Stimulated activated CD8-positive, alpha-beta memory T cell treated with anti-CD3 and anti-CD28 coated beads, Interleukin-12 subunit alpha, Interleukin-12 subunit beta, amount 100 ng/mL, for 4 hours (primary cell): ENCODE data around the gene CKM.

Experiments used
- DNase-seq: peaks from one replicate; pipeline ENCODE4 v3.0.0-alpha.2; 2020; ENCODE audit warnings: low read depth

The CKM gene

DNA sequence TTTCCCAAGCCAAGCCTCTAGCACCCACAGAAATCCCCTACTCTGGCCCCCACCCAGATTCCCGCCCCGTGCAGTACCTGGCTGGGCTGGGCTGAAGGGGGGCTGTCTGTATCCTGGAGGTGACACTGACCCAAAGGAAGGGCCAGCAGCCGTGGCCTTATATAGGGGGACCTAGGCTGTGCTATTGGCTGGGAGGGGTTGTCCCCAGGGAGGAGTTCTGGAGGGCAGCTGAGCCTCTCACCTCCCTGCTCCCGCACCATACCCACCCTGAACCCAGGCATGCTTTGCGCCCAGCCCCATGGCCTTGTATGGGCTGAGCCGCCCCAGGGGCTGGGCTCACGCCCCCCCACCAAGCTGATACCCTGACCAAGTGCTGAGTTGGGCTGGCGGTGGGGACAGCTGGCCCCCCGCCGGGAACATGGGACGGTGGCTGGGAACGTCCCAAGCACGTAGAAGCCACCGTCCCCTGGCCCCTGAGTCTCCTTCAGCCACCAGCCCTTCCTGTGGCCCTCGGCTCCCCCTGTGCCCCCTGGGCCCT, at the start of gene CKM:
Gene CKM, minus strand, starts transcription at position 132 of the 538 bp plus-strand sequence. CDS start 3,162 bp downstream, outside the sequence.
- no peak for DNase-seq

DNA sequence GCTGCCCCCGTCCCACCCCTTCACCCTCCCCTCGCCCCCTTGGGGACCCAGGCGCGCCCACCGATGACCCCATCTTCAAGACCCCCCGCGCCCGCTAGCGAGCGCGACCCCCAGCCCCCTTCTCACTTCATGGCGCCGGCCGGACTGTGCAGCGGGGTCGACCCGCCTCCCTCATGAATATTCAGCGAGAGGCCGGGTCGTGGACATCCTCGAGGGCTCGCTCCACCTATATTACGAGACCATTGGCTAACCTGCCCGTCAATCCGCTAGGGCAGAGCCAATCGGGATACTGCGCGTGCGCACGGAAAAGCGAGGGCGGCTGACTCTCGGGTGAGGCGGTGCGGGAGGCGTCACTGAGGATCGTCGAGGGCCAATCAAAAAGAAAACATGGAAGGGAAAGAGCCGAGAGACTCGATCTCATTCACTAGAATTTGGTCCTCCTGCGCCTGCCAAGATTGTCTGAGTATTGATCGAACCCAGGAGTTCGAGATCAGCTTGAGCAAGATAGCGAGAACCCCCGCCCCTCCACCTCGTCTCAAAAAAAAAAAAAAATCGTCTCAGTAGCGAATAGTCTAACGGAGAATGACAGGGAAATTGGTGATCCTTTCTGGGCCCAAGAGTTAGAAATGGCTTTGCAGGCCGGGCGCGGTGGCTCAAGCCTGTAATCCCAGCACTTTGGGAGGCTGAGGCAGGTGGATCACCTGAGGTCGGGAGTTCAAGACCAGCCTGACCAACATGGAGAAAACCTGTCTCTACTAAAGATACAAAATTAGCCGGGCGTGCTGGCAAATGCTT, 47.9 kb upstream of the CKM start, which contains the start of gene ERCC2:
Gene ERCC2, minus strand, starts transcription at position 164 of the 795 bp plus-strand sequence. Its CDS starts 33 bp downstream, at position 131.
- DNase-seq, result peak; percentile 98

DNA sequence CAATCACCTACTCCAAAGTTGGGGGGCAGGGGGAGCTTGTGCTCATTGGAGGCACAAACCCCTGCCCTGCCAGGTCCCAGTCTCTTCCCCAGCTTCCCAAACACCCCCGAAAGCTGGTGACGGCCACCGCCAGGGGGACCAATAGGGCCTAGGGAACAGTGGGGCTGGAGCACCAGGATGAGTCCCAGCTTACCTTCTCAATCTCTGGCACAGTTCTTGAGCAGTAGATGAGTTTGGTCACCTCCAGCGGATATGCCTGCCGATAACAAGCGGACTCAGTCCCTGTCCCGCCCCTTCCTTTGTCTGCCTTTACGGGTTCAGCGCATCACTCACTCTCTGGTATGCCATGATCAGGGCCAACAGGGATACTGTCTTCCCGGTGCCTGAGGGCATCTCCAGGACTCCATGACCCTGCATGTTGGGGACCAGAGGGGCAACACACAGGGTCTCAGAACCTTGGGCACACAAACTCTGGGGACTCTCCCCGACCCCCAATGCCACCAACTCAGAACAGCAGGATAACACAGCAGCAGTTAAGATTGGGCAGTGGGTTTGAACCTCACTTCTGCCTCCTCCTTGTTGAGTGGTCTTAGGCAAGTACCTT, 46.2 kb upstream of the CKM start:
- DNase-seq, result no peak

DNA sequence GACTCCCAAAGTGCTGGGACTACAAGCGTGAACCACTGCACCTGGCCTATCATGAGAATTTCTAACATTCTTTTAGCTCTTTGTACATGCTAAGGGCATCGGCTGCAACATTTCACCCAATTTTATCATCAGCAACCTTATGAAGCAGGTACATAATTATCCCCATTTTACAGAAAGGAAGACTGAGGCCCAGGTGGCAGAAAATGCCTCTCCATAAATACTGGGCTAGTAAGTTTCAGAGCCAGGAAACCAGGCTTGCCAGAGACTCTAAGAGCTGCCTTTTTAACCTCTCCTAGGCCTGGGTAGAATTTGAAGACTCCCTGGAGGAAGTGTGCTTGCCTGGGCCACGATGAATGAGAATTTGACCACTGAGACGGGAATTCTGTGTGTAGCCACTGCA, 45.5 kb upstream of the CKM start:
- no peak for DNase-seq

DNA sequence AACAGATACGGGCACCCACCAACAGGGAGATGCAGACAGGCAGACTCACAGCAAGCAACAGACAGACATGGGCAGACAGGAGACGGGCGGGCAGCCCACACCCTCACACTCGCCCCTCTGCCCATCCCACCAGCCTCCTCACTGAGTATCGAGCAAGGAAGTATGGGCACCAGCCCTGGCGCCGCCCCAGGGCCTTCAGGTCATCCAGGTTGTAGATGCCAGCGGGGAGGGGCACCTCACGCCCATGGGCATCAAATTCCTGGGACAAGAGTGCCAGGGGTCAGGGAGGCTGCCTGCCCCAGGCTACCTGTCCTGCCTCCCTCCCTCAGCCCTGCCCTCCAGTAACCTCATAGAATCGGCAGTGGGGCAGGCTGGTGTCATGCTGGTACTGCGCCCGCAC, 42.0 kb upstream of the CKM start:
- DNase-seq, result no peak

DNA sequence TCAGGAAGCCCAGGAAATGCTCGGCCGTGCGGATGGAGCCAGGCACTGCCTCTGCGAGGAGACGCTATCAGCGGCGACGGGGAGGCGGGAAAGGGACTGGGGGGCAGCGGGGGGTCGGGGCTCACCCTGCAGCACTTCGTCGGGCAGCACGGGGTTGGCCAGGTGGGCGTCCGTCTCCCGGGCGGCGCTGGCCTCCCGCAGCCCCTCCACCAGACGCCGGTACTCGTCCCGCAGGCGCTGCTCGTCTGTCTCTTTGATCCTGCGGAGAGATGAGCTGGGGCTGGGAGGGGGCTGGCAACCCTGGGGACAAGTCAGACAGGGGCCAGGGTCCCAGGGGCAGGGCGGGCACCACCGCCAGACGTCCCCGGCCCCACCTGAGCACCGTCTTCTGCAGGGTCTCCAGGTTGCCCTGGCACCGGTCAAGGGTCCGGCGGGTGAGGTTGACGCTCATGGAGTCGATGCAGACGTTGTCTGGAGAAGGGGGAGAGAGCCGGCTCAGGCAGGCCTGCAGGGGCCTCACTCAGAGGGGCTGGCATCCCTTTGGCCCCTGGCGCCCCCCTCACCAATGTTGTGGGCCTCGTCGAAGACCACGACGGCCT, 41.3 kb upstream of the CKM start:
- no peak for DNase-seq

DNA sequence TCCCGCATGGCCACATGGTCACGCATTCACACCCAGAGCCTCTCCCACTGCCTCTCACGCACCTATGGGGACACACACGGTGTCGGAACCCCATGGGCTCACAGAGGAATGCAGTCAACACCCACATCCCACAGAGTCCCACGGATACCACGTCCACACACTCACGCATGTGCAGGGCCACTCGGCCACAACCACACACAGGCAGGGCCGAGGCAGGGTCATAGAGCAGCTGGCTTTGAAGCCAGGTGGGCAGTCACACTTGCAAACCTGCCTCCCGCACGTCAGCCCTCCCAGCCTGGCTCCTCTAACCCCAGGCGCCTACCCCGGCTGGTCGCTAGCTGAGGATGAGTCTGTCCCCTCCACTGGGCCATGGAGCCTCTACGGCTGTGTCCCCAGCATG, 39.6 kb upstream of the CKM start:
- DNase-seq, result no peak

DNA sequence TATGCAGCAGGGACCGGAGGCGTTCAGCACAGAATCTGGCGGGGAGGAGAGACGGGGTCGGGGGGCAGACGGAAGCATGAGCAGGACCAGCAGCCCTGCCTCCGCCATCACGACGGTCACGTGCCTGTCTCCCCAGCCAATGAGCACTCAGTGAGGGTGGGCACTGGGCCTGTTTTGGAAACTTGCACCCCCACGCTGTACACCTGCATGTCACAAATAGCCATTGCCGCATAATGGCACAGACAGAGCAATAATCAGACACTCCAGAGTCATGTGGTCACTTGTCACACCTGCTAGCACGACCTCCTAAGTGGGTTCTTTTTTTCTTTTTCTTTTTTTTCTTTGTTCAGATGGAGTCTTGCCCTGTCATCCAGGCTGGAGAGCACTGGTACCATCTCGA, 38.9 kb upstream of the CKM start:
- no peak for DNase-seq

DNA sequence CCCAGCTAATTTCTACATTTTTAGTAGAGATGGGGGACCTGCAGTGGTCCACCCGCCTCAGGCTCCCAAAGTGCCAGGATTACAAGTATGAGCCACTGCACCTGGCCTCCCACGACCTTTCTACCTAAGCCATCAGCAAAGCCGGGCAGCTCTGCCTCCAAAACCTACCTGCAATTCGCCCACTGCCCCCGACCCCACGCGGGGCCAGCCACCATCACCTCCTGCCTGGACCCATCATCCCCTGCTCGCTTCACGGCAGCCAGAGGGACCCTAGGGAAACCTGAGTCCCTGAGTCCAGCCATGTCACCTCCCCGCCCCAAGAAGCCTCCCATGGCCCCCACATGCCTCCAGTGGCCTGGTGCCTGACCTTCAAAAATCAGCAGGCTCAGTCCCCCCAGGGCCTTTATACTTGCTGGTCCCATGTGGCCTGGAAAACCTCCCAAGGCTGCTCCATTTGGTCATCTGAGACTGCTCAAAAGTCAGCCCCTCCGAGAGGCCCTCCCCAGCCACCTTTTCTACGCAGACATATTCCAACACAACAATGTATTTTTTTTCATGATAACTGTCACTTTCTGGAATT, 35.6 kb upstream of the CKM start:
- no peak for DNase-seq

DNA sequence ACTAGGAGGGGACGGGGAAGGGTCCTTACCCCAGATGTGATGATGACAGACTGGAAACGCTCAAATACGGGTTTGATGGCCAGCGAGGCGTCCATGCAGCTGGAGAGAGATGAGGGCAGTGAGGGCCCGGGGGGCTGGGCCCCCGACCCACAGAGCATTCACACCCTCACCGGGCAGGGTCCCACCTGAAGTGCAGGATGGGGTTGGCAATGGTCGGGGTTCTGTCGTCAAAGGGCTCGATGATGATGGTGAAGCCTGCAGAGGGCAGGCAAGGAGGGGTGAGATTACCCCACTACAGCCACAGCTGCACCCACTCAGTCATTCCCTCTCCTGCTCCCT, 34.7 kb upstream of the CKM start:
- DNase-seq, result no peak

DNA sequence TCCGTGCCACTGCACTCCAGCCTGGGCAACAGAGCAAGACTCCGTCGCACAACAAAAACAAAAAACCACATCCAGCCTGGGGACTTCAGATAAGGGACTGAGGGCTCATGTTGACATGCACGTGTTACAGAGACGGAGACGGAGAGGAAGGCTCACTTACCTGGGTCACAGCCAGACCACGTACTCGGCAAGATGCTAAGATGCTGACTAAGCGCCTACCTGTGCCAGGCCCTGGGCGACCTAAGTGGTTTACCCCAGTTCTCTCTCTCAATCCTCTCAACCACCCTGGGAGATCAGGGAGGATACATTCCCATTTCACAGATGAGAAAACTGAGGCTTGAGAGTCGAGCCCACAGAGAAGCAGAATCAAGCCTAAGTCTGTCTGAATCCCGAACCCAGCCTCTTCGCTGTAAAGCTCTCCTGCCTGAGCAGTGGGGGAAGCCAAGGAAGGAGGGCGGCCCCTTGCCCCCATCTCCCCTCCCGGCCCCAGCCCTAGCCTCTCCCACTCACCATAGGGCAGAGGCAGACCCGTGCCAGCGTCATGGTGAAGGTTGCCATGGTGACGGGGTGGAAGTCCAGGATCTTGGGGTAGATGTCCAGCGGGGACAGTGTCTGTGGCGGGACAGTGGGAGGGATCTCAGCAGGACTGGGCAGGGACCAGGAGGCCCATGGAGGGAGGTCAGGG, 34.2 kb upstream of the CKM start:
- DNase-seq, result no peak

DNA sequence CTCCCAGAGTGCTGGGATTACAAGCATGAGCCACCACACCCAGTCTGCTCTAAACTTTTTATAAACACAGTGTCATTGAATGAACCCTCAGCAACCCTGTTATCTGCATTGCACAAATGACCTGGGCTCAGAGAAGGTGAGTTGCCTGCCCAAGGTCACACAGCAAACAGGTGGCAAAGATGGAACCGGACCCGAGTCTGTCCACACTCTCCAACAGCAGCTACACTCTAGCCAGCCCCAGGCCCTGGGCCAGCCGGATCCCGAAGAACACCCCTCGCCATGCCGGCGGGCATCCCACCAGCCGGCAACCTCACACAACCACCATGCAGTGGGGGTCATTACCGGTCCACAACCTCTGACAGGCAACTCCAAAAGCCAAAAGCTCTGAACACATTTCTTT, 33.2 kb upstream of the CKM start:
- no peak for DNase-seq

DNA sequence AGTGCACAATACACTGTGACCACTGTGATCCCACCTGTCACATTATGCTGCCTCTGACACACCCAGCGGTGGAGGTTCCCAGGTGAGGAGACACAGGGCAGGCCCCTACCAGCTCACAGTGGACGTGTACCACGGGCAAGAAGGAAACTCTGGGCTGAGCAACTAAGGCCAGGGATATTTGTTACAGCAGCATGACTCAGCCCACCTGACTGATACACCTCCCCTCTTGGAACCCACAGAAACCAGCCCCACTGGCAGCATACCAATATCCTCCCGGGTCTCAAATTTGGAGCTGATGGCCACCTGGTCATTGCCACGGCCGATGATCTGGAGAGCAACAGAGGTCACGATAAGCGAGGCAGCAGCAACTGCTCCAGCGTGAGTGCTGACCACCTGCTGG, 32.7 kb upstream of the CKM start:
- no peak for DNase-seq

DNA sequence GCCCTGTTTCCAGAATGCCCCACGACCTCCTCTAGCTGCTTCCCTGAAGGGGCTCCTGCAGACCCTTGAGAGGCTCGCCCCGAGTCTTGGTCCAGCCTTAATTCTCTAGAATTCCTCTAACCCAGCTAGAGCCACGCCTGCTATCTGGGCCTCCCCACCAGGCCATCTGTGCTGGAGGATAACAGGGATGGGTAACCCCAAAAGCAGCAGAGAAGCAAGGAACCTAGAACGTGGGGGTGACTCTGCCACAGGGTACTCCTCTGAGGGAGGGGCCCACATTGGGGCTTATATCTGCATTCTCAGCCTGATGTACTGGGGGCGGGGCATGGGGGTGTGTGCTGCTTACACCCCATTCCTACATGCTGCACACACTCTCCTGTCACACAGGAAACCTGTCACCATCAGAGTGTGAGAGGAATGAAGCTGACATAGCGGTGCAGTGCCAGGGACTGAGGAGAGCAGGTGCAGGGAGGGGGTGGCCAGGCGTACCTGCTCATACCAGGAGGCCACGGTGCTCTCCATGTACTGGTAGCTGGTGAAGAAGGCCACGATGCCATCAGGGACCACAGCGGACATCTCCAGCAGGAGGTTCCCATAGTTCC, 31.7 kb upstream of the CKM start:
- DNase-seq, result no peak

DNA sequence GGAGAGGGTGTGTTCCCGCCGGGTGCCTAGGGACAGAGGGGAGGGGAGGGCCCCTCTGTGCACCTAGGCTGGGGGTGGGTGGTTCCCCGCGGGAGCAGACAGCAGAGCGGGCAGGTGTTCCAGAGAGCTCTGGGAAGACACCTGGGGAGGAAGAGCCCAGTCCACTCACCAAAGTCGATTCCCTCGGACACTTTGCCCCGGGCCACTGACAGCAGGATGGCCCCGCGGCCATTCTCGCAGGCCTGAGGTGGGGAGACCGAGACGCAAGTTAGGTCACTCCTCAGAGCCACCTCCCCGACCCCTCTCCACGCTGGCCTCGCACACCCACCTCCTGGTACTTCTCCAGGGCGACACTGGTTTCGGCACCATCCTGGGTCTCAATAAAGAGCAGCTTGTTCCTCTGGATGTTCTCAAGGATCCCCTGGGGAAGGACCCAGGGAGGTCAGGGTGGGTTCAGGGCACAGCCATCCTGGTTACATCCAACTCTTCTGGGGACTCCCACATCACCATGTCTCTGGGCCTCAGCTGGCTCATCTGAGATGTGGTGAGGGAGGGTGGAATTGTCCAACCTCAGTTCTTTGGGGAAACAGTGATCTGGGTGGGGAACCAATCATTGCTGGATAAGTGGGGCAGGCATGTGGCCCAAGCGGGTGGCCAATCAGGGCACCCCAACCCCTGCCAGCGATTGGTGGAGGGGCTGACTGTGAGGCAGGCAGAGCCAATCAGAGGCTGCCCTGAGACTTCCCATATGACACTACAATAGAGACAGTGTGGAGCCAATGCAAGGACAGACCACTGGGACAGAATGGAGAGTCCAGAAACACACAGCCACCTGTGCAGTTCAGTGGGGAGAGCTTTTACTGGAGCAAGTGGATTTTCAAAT, 30.5 kb upstream of the CKM start:
- no peak for DNase-seq

DNA sequence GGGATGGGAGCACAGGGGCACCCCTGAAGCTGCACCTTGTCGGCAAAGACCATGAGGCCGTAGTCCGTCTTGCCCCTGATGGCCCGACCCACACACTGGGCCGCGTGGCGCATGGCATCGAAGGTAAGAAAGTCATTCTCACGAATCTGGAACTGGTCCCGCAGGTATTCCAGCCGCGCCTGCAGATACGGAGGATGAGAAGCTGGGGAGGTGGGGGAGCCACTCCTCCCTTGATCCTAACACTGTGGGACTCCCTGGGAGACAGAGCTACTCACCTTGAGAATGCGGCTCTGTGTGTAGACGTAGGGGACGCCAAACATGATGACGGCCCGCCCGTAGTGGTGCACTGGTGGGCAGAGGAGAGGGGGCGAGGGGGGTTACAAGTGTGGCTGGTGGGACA, 29.8 kb upstream of the CKM start:
- no peak for DNase-seq

DNA sequence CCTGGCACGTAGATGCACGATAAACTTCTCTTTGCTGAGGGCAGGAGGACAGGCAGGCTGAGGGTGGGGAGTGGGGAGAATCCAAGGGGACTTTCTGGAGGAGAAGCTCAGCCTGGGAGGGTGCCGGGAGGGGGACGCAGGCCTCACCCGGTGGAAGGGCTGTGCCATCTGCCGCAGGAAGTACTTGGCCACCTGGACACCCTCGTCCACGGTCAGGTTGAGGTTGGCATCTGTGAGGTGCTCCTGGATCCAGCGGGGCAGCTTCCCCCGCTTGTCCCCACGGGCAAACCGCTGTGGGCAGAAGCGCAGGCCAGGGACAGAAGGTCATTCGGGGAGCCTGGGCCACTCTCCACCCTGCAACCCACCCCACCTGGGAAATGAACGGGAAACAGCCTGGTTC, 29.4 kb upstream of the CKM start:
- no peak for DNase-seq

DNA sequence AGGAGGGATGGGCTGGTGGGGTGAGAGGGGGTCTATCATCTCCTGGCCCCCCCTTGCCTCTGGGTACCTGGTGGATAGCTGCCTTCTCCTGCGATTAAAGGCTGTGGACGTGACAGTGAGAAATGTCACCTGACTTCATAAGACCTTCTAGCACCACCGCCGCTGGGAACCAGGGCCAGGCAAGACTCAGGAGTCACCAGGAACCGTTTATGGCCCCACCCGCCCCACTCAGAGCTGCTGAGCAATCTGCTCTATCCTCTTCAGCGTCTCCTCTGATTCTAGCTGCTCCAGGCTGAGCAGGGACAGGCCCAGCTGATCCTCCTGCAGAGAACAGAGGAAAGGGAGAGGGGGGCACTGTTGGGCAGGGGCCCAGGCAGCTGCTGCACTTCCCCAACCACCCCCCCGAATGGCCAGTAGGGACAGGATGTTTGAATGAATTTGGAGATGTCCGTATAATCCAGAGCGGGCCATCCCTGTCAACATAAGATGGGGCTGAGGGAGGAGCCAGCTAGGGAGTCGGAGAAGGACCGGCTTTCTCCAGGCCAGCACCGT, 28.8 kb upstream of the CKM start:
- DNase-seq, result no peak

DNA sequence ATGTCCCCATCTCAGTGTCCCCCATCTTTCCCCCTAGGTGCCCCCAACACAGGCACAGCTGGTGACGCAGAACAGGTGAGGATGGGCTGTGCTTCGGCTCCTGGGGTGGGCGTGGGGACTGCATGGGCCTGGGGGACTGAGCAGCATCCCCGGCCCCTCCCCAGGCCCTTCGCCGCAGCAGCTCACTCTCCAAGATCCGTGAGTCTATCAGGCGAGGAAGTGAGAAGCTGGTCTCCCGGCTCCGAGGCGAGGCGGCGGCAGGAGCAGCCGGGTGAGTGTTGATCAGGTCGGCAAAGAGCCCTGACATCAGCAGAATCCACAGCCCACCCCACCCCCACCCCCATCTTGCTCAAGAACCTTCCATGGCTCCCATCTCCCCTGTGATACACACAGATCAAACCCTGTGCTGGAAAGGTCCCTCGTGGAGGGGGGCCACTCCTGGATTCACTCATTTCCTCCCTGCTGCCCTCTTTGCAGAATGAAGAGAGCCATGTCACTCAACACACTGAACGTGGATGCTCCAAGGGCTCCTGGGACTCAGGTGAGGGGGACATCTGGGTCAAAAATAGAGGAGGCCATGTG, 27.9 kb upstream of the CKM start:
- no peak for DNase-seq

DNA sequence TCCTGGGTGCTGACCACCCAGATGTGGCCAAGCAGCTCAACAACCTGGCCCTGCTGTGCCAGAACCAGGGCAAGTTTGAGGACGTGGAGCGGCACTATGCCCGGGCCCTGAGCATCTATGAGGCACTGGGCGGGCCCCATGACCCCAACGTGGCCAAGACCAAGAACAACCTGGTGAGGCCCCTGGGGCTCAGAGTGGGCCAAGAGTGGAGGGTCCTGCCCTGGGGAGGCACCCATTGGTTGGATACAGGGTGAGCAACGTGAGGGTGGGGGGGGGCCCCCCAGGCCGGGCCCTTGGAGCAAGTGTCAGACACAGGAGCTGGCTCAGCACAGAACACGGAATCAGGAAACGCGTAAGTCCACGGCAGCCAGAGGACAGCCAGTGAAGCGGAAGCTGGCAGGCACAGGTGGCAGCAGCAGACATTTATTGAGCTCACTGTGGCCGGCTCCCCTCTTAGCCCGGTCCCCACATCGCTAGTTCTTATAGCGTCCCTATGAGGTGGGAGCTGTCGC, 26.8 kb upstream of the CKM start:
- DNase-seq, result no peak
